Panc1 (cell line): Measurements from ENCODE around the gene IL2. TPM values are rescaled to one million over a fixed set of nuclear protein-coding genes. Genes with fewer than 3 reads are reported as not detected.

ENCODE experiments used
- ATAC-seq: fragments of 200-7000 bp; cut with Tn5 transposase; 2 replicates; pipeline ENCODE4 v1.9.1; 2020; ENCODE audit warnings: mild to moderate bottlenecking, moderate library complexity
- BruUV-seq: library from RNA; stranded (reverse); fragments of 400-500 nt; replicated peaks from 2 replicates; lab custom pipeline; 2021; lab: Mats Ljungman, UMichigan
- CTCF ChIA-PET: fragments of 300-600 bp; sonication (Branson Sonifier 250); formaldehyde crosslinking; loops from one replicate; lab custom pipeline; 2022; ENCODE audit warnings: antibody characterized with exemption; lab: Charles Lee
- POLR2A ChIA-PET: fragments of 300-600 bp; sonication (Branson Sonifier 250); formaldehyde crosslinking; loops from one replicate; lab custom pipeline; 2022; ENCODE audit warnings: antibody characterized with exemption; lab: Charles Lee
- DNase-seq: peaks from one replicate; pipeline ENCODE4 v3.0.0-alpha.2; 2010; ENCODE audit warnings: low read depth, low spot score
- H3K27ac ChIP-seq: 2 replicates; pipeline ENCODE4 v1.5.1; 2011; ENCODE audit warnings: mild to moderate bottlenecking, low read length, inconsistent platforms
- H3K27me3 ChIP-seq: fragments of 200-500 bp; sonication (Bioruptor generic); 2 replicates; pipeline ENCODE4 v1.6.0; 2014; ENCODE audit warnings: low read length, inconsistent platforms; ENCODE audit not compliant: control insufficient read depth, insufficient read depth
- H3K36me3 ChIP-seq: fragments of 200-500 bp; sonication (Bioruptor generic); 2 replicates; pipeline ENCODE4 v1.5.1; 2014; ENCODE audit warnings: inconsistent platforms, mild to moderate bottlenecking, low read length, moderate library complexity; ENCODE audit not compliant: control insufficient read depth, insufficient read depth
- H3K4me1 ChIP-seq: 2 replicates; pipeline ENCODE4 v1.5.1; 2011; ENCODE audit warnings: inconsistent platforms, mild to moderate bottlenecking, low read length, moderate library complexity; ENCODE audit not compliant: control insufficient read depth, insufficient read depth
- H3K4me3 ChIP-seq, 2 experiments: 2 replicates each; pipeline ENCODE4 v1.5.1; 2011 to 2012; ENCODE audit warnings: low read depth in 2 of 2, low read length in 2 of 2, mild to moderate bottlenecking in 2 of 2, inconsistent platforms in 1 of 2, moderate library complexity in 1 of 2
- H3K9me3 ChIP-seq: fragments of 200-500 bp; sonication (Bioruptor generic); 2 replicates; pipeline ENCODE4 v1.5.1; 2014; ENCODE audit warnings: low read depth, mild to moderate bottlenecking, inconsistent platforms, low read length, moderate library complexity; ENCODE audit not compliant: control insufficient read depth, insufficient read depth
- POLR2AphosphoS5 ChIP-seq: IDR thresholded peaks from 2 replicates; pipeline ENCODE4 v1.6.1; 2012; ENCODE audit warnings: mild to moderate bottlenecking, low read depth, low read length, moderate library complexity
- SIN3A ChIP-seq: IDR thresholded peaks from 2 replicates; pipeline ENCODE4 v1.6.1; 2012; ENCODE audit warnings: low read depth, mild to moderate bottlenecking, low read length, moderate library complexity, borderline replicate concordance; ENCODE audit not compliant: insufficient read depth
- TCF7L2 ChIP-seq: IDR thresholded peaks from 2 replicates; pipeline ENCODE4 v1.6.1; 2011; ENCODE audit warnings: mild to moderate bottlenecking, low read depth, low read length, inconsistent platforms
- in situ Hi-C: cut with HindIII; loops from 2 replicates; pipeline ENCODE4 v1.10.0; 2016; ENCODE audit warnings: low sequenced_read_pairs, low pct_unique_long_range_greater_than_20kb
- intact Hi-C: fragments of 100-400 bp; cut with micrococcal nuclease; formaldehyde crosslinking; loops from one replicate; pipeline ENCODE4 v1.10.0; 2022; ENCODE audit not compliant: unreplicated experiment
- total RNA-seq: library from RNA; stranded (reverse); gene quantifications from one replicate; pipeline ENCODE4 v1.2.1, GENCODE V29; 2021; ENCODE audit not compliant: unreplicated experiment
- TF ChIP-seq, protein P1 (sequence below): fragments of 450-650 bp; IDR thresholded peaks from 2 replicates; pipeline ENCODE4 v1.5.1; 2017; ENCODE audit warnings: mild to moderate bottlenecking

The IL2 gene
- total RNA-seq, 1 experiment from 2014 or later: 0.57 TPM

DNA sequence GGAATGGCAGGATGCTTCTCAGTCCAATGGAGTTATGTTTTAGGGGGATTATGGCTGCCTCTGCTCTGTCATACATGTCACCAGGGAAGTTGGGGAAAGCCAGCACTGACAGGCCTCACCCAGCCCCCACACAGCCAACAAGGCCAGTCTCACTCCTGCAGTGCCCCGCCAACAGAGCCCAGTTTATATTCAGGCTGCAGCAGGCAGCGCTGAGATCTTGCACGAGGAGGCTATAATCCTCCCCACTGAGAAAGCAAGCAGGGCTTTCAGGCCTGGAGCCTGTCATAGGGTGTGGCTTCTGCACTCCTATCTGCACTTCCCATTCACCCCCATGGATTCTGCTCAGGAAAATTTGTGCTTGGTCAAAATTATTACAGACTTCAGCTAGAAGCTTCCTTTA is 52.7 kb downstream of the IL2 start:
- H3K36me3 ChIP-seq: no peaks in the 10 kb centered on the region
- in situ Hi-C loops (no loop called here), intact Hi-C loops (no loop called here)
- BruUV-seq: no TSS peak
- no peaks in the 10 kb centered on the region for H3K4me1 ChIP-seq
- CTCF ChIA-PET: no interaction called here
- no peaks in the 10 kb centered on the region for H3K9me3 ChIP-seq
- H3K4me3 ChIP-seq: no peak overlapping the region
- ATAC-seq: no peak
- POLR2A ChIA-PET: no interaction called here
- H3K27me3 ChIP-seq: no peaks in the 10 kb centered on the region; the same call in 1 of the 2 replicates
- no peak overlapping the region for H3K27ac ChIP-seq
- TF ChIP-seq, protein P1, sequence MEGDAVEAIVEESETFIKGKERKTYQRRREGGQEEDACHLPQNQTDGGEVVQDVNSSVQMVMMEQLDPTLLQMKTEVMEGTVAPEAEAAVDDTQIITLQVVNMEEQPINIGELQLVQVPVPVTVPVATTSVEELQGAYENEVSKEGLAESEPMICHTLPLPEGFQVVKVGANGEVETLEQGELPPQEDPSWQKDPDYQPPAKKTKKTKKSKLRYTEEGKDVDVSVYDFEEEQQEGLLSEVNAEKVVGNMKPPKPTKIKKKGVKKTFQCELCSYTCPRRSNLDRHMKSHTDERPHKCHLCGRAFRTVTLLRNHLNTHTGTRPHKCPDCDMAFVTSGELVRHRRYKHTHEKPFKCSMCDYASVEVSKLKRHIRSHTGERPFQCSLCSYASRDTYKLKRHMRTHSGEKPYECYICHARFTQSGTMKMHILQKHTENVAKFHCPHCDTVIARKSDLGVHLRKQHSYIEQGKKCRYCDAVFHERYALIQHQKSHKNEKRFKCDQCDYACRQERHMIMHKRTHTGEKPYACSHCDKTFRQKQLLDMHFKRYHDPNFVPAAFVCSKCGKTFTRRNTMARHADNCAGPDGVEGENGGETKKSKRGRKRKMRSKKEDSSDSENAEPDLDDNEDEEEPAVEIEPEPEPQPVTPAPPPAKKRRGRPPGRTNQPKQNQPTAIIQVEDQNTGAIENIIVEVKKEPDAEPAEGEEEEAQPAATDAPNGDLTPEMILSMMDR: no peak
- TF ChIP-seq POLR2AphosphoS5: no peak
- TF ChIP-seq SIN3A: no peak
- no peak for TF ChIP-seq TCF7L2
- no peak for DNase-seq

Other genes with a start within 250 kb of the IL2 start
- not detected for gene ADAD1, start 77.7 kb downstream of the IL2 start, total RNA-seq
- gene IL21, start 164.3 kb upstream of the IL2 start, total RNA-seq: not detected